ENCODE measurements around the gene ASIC2.

ASIC2 gene

DNA sequence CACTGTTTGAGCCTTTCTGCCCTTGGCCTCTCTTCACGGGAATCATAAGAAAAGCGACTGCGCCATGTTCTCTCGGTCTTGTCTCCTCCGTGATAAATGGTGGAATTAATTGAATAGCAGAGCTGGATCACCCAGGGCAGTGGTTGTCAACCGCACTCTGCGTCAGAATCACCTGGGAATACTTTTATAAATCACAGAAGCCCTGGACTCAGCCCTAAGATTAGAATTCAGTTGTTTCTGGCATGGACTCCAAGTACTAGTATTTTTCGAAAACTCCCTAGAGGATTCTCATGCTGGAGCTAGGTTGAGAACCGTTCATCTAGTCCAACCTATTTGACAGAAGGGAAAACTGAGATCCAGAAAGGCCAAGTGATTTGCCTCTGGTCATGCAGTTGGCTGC lies 237.3 kb downstream of the ASIC2 start:
- Mint-ChIP-seq H3K27ac (no peak overlapping the region), H3K4me1 (ENCODE audit: low read depth) (no peaks in the 10 kb centered on the region), H3K36me3 (no peaks in the 10 kb centered on the region), H3K4me3 (no peak overlapping the region), H3K9me3 (ENCODE audit: low read depth) (no peaks in the 10 kb centered on the region), H3K27me3 (no peaks in the 10 kb centered on the region)

DNA sequence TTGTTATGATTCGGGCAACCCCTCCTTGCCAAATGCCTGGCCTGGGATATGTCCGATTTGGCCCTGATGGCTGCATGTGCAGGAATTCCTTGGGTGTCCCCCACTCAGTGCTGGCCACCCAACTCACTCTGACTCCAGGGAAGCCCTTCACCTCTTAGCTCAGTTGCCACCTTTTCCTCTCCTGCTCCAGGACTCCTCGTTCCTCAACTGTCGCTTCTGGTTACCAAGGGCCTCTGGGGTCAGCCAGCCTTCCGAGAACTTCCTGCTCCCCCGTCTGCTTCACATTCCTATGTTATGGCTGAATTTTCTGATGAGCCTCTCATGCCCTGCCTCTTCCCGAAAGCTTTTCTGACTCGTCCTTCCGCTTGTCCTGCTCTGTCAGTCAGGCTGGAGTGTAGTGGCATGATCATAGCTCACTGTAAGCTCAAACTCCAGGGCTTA lies 237.9 kb downstream of the ASIC2 start:
- H3K36me3 Mint-ChIP-seq: no peaks in the 10 kb centered on the region
- H3K27ac Mint-ChIP-seq: no peak overlapping the region
- H3K9me3 Mint-ChIP-seq (ENCODE audit: low read depth): no peaks in the 10 kb centered on the region

DNA sequence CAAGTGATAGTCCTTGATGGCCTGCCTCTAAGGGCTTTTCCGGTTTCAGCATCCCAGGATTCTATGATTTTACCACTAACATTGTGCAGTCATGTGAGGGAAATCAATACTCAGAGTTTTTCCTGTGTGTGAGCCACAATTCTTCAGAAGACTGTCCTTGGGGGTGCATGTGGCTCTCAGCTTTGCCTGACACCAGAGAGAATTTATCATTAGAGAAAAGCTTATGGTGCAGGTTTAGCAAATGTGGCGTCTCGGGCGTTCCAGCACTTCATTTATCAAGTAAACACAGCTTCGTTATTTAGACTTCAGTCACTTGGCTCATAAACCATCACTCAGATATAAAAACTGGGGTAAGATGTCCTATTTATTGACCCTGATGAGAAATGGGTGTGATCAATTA lies 238.7 kb downstream of the ASIC2 start:
- Mint-ChIP-seq H3K9me3 (ENCODE audit: low read depth) (no peaks in the 10 kb centered on the region), H3K4me1 (ENCODE audit: low read depth) (no peaks in the 10 kb centered on the region), H3K36me3 (no peaks in the 10 kb centered on the region), H3K27me3 (no peaks in the 10 kb centered on the region), H3K27ac (no peak overlapping the region), H3K4me3 (no peak overlapping the region)

More for the DNA sequence above, 237.9 kb downstream of the ASIC2 start:
- no peak overlapping the region for H3K4me3 Mint-ChIP-seq
- no peaks in the 10 kb centered on the region for H3K4me1 Mint-ChIP-seq (ENCODE audit: low read depth)
- no peaks in the 10 kb centered on the region for H3K27me3 Mint-ChIP-seq

DNA sequence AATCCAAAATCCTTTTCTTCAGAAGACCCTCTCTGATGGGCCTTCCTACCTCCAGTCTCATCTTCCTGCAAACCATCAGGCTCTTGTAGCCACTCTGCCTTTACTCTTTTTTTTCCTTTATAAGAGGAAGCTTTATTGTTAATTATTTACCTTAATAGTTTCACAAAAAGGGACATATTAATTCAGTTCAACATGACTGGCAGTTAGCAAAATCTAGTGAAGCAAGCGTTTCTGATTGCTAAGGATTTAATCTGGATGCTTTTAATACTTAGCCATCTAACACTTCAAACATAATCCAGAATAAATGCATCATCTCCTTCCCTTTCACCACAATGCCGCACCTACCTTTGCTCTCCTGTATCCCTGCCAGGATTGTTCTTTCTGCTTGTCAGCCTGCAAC lies 239.4 kb downstream of the ASIC2 start:
- Mint-ChIP-seq H3K27ac (no peak overlapping the region), H3K9me3 (ENCODE audit: low read depth) (no peaks in the 10 kb centered on the region), H3K36me3 (no peaks in the 10 kb centered on the region), H3K4me3 (no peak overlapping the region), H3K27me3 (peaks cover 1% of the 10 kb centered on the region), H3K4me1 (ENCODE audit: low read depth) (no peaks in the 10 kb centered on the region)

DNA sequence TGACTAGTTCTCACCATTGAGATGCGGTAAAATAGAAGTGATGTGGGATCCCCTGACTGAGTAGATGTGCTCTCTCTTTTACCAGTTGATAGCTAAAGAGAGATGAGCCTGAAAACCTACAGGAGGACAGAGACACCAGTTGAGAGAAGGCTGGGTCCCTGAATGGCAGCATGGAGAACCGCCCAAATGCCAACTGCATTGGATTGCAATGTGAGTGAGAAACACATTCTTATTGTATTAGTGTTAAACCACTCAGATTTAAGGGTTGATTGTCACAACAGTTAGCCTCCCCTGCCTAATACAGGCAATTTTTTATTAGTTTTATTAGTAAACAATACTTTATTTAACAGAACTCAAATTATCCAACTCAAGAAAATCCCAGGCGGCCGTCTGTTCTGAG lies 240.2 kb downstream of the ASIC2 start:
- no peaks in the 10 kb centered on the region for H3K36me3 Mint-ChIP-seq

DNA sequence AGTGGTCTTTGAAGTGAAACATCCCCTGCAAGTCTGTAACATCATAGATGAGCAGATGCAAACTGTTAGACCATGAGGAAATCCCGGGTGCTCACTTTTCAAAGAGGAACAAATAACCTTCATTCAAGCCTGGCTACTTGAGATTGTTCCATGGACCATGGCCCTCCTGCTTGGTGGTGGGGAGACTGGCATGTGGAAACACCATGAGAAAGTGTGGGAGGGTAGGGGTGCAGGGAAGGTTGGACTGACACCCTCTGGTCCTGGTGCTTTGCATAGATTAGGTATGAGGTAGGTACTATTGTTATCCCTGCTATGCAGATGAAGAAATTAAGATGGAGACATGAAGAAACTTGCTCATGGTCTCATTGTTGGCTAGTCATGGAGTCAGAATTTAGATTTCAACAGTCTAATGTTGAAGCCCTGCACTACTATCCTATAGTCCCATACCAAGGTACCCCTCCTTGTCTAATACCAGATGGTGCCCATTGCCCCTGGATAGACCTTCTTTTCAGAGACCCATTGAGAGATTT lies 242.4 kb downstream of the ASIC2 start:
- Mint-ChIP-seq H3K36me3 (no peaks in the 10 kb centered on the region), H3K27me3 (peaks cover 1% of the 10 kb centered on the region), H3K4me3 (no peak overlapping the region), H3K27ac (no peak overlapping the region), H3K9me3 (ENCODE audit: low read depth) (no peaks in the 10 kb centered on the region), H3K4me1 (ENCODE audit: low read depth) (no peaks in the 10 kb centered on the region)

More for the DNA sequence above, 240.2 kb downstream of the ASIC2 start:
- no peak overlapping the region for H3K27ac Mint-ChIP-seq
- peaks cover 1% of the 10 kb centered on the region for H3K27me3 Mint-ChIP-seq
- no peak overlapping the region for H3K4me3 Mint-ChIP-seq
- H3K9me3 Mint-ChIP-seq (ENCODE audit: low read depth): no peaks in the 10 kb centered on the region
- no peaks in the 10 kb centered on the region for H3K4me1 Mint-ChIP-seq (ENCODE audit: low read depth)

DNA sequence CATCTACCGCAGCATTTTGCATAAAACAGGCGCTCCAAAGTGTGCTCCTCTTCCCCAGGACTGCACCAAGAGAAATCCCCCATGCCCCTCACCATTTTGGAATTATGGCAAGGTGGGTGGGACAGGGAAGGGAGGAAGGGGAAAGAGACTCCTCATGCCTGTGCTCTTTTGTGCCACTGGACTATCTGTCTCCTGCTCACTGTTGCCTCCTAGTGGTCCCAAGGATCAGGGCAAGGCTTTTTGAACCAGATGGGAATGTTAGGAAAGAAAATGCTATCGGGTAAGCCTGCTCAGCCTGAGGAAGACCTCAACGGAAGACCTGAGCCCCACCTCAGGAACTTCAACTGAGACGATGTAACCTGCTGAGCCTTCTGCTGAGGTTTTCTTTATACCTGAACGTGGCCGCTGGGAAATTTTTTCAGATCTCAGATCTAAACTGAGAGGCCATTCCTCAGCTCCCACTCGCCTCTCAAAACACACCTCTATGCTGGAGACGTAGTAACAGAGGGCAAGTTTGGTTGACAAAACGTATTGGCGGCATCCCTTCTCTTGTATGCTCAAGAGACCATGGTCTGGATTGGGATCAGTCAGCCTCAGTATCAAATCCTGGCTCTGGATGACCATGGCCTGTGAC lies 243.2 kb downstream of the ASIC2 start:
- Mint-ChIP-seq H3K27ac (no peak overlapping the region), H3K4me3 (no peak overlapping the region), H3K27me3 (peaks cover 1% of the 10 kb centered on the region), H3K4me1 (ENCODE audit: low read depth) (no peaks in the 10 kb centered on the region), H3K36me3 (no peaks in the 10 kb centered on the region), H3K9me3 (ENCODE audit: low read depth) (no peaks in the 10 kb centered on the region)

DNA sequence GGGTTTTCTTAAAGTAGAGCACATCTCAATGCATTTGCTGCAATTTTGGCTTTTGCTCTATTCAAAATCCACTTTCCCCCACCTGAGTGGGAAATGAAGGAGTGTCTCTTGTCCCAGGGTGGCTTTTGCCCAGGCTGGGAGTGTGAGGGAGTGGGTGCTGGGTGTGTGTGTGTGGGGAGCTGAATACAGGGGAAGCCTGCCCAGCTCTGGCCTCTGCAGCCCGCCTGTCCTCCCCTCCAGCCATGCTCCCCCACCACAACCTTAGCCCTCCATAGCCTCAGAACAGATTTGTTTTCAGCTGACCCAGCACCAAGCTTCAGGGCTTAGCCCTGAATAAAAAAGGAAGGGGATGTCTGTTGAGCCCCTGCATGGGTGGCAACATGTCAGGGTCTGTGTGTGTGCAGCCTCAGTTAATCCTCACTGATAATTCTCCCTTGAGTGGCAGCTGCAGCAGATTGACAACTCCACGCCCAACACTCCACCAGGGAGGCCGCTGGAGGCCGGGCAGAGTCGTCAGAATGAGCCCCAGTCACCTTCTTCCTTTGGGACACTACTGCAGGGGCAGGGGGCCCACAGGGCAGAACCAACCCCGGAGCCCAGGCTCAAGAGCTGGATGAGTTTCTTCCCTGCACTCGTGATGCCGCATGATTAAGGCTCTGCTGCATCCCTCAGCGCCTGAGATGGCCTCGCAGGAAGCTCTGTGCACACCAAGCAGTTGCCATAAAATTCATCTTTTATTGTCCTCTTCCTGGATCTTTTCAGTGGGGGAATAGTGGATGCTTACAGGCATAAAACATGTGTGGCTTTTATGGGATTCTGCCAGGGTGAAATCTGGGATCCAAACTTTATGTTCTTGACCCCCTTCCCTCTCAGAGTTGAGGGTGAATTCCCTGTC lies 246.5 kb downstream of the ASIC2 start:
- Mint-ChIP-seq H3K36me3 (no peaks in the 10 kb centered on the region), H3K9me3 (ENCODE audit: low read depth) (no peaks in the 10 kb centered on the region), H3K4me1 (ENCODE audit: low read depth) (no peaks in the 10 kb centered on the region), H3K27me3 (peaks cover 4% of the 10 kb centered on the region), H3K27ac (no peak overlapping the region), H3K4me3 (no peak overlapping the region)

DNA sequence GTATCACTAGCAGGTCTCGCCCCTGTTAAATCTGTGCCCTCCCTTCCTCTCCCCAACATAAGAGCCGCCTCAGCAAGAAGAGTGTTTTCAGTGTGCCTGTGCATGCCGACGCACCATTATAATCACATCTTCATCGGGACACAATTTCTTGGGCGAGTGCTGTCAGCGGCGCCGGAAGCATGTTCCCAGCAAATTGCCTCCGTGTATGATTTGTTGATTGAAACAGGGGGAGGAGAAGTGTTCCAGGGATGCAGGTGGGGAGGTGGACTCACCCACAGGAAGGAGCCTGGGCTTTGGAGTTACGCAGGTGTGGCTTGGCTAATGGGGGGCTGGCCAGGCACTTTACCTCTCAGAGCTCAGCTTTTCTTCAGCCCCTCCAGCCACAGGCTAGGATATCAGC lies 247.9 kb downstream of the ASIC2 start:
- no peak overlapping the region for H3K4me3 Mint-ChIP-seq
- peaks cover 4% of the 10 kb centered on the region for H3K27me3 Mint-ChIP-seq
- no peak overlapping the region for H3K27ac Mint-ChIP-seq
- no peaks in the 10 kb centered on the region for H3K4me1 Mint-ChIP-seq (ENCODE audit: low read depth)
- H3K36me3 Mint-ChIP-seq: no peaks in the 10 kb centered on the region
- no peaks in the 10 kb centered on the region for H3K9me3 Mint-ChIP-seq (ENCODE audit: low read depth)

DNA sequence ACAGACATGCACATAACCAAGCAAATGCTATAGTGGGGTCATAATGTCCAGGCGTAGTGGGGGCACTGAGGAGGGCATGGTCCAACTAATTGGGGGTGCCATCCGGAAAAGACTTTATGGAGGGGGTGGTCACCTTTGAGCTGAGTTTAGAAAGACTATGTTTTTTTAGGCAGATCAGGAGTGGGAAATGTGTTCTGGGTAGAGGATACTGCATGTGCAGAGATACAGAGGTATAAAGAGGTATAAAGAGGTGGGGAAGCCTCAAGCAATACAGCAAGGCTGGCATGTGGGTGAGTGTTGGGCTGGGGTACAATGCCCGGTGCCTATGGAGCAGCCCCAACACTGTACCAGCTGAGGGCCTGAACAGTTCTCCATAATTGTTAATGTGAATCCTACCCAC lies 248.3 kb downstream of the ASIC2 start:
- H3K36me3 Mint-ChIP-seq: no peaks in the 10 kb centered on the region
- peaks cover 4% of the 10 kb centered on the region for H3K27me3 Mint-ChIP-seq
- no peaks in the 10 kb centered on the region for H3K9me3 Mint-ChIP-seq (ENCODE audit: low read depth)
- no peak overlapping the region for H3K4me3 Mint-ChIP-seq
- no peak overlapping the region for H3K27ac Mint-ChIP-seq
- H3K4me1 Mint-ChIP-seq (ENCODE audit: low read depth): no peaks in the 10 kb centered on the region

DNA sequence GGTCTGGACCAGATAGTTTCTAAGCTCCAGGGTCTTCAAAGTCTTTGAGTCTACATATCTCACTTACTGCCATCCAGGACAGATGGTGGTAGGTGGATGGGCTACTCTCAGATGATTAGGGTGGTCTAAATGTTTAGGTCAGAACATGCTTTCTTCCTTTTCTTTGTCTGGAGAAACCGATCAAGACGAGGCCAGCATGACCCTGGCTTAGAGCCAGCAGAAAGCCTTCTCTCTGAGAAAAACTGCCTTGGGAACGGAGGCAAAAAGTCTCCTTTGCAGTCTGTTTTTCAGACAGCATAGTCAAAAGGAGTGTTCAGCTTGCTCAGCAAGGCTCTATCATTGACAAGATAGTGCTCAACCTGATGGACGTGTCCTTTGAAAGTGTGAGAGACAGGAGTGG lies 252.6 kb downstream of the ASIC2 start:
- H3K27me3 Mint-ChIP-seq: peaks cover 14% of the 10 kb centered on the region
- no peaks in the 10 kb centered on the region for H3K4me1 Mint-ChIP-seq (ENCODE audit: low read depth)
- no peaks in the 10 kb centered on the region for H3K9me3 Mint-ChIP-seq (ENCODE audit: low read depth)
- H3K27ac Mint-ChIP-seq: no peak overlapping the region
- H3K36me3 Mint-ChIP-seq: no peaks in the 10 kb centered on the region
- H3K4me3 Mint-ChIP-seq: no peak overlapping the region

DNA sequence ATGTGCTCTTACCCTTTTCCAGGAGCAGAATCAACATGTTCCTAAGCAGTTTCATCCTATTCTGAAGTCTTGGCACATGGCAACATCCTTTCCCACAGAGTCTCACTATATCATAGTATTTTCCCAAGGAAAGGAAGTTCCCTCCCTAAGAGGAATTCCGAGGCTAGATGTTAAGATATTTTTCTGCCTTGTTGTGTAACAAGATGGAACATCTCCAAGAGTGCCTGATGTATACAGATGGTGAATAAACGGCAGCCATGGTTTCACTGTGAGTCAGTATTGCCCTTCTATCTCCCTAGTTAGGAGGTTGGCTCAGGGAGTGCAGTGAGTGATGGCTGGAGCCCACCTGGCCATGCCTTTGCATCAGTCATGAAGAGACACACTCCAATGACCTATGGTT lies 253.2 kb downstream of the ASIC2 start:
- no peak overlapping the region for H3K27ac Mint-ChIP-seq
- H3K36me3 Mint-ChIP-seq: peaks cover 2% of the 10 kb centered on the region
- H3K9me3 Mint-ChIP-seq (ENCODE audit: low read depth): peaks cover 5% of the 10 kb centered on the region
- peaks cover 16% of the 10 kb centered on the region for H3K27me3 Mint-ChIP-seq
- no peaks in the 10 kb centered on the region for H3K4me1 Mint-ChIP-seq (ENCODE audit: low read depth)
- no peak overlapping the region for H3K4me3 Mint-ChIP-seq

DNA sequence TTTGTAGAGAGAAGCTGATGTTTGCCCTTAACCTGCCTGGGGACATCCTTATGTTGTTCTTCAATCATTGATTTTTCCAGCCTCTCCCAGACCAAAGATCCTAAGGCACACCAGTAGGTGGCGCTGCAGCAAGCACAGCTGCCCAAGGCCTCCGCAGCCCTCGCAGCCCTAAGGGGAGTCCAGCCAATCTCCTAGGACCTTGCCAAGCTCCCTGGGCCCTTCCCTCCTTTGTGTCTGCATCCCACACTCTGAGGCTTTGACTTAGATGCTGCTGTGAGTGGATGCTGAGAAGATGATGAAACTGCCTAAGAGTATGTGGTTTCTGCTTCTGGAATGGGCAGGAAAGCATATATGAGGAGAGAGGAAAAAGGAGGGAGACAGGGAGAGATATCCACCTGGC lies 254.4 kb downstream of the ASIC2 start:
- Mint-ChIP-seq H3K36me3 (peaks cover 2% of the 10 kb centered on the region), H3K9me3 (ENCODE audit: low read depth) (peaks cover 5% of the 10 kb centered on the region), H3K27me3 (peaks cover 20% of the 10 kb centered on the region), H3K27ac (no peak overlapping the region), H3K4me1 (ENCODE audit: low read depth) (no peaks in the 10 kb centered on the region), H3K4me3 (no peak overlapping the region)

DNA sequence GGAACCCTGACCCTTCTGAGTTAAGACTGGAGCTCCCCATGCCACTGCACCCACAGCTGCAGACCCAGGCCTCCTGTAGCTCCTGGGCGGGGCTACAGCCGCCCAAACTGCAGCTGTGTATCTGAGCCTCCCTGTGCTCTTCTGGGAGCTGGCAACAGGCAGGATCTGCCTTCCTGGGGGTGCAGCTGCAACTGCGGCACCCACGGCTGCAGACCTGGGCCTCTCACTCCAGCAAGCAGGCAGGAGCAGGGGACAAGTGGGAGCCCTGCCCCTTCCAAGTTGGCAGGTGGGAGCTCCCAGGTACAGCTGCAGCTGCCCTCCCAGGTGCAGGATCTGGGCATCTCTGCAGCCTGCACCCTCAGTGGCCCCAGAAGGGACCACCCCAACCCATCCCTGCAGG lies 259.9 kb downstream of the ASIC2 start:
- Mint-ChIP-seq H3K27me3 (peaks cover 22% of the 10 kb centered on the region), H3K36me3 (peaks cover 2% of the 10 kb centered on the region), H3K9me3 (ENCODE audit: low read depth) (peaks cover 5% of the 10 kb centered on the region), H3K27ac (no peak overlapping the region), H3K4me3 (no peak overlapping the region), H3K4me1 (ENCODE audit: low read depth) (no peaks in the 10 kb centered on the region)

DNA sequence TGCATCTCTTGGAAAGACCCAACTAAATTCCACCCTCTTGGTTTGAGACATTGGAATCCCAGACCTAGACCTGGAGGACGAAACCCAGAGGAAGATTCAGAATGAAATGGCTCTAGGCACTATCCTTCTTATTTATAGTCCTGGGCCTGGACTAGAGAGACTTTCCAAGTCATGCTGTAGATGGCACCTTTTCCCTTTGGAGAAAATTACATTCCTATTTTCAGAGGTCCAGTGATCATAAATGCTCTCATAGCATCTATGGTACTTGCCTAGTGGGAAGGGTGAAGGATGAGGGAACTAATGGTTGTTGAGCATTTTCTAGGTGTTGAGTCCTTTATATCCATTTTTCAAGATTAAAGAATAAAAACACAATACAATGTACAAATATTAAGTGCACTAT lies 264.3 kb downstream of the ASIC2 start:
- H3K36me3 Mint-ChIP-seq: no peaks in the 10 kb centered on the region
- no peaks in the 10 kb centered on the region for H3K4me1 Mint-ChIP-seq (ENCODE audit: low read depth)
- no peak overlapping the region for H3K4me3 Mint-ChIP-seq
- no peaks in the 10 kb centered on the region for H3K9me3 Mint-ChIP-seq (ENCODE audit: low read depth)
- no peak overlapping the region for H3K27ac Mint-ChIP-seq
- H3K27me3 Mint-ChIP-seq: peaks cover 7% of the 10 kb centered on the region
